Measurements from ENCODE around the gene TRMT2A.

The TRMT2A gene

GRCh38 chr22:20137113-20137512 lies 20.1 kb upstream of the TRMT2A start:
- no peak for TF ChIP-seq JUND (IDR thresholded peaks at IDR 0.05; ENCODE audit: low read depth)
- in situ Hi-C loops (cut with HindIII; ENCODE audit: low pct_unique_long_range_greater_than_20kb, low sequenced_read_pairs): no loop called here
- no peak for DNase-seq (ENCODE audit: low read depth in 1 of 2, low spot score in 1 of 2)

GRCh38 chr22:20136603-20136873 lies 19.5 kb upstream of the TRMT2A start:
- in situ Hi-C loops (cut with HindIII; ENCODE audit: low pct_unique_long_range_greater_than_20kb, low sequenced_read_pairs): no loop called here
- no peak for TF ChIP-seq JUND (IDR thresholded peaks at IDR 0.05; ENCODE audit: low read depth)
- no peak for DNase-seq (ENCODE audit: low read depth in 1 of 2, low spot score in 1 of 2)

GRCh38 chr22:20135806-20136602 lies 19.0 kb upstream of the TRMT2A start:
- no peak for TF ChIP-seq JUND (IDR thresholded peaks at IDR 0.05; ENCODE audit: low read depth)
- no peak for DNase-seq (ENCODE audit: low read depth in 1 of 2, low spot score in 1 of 2)
- in situ Hi-C loops (cut with HindIII; ENCODE audit: low pct_unique_long_range_greater_than_20kb, low sequenced_read_pairs): no loop called here

- TF ChIP-seq JUND (IDR thresholded peaks at IDR 0.05; ENCODE audit: low read depth): no peak
- in situ Hi-C loops (cut with HindIII; ENCODE audit: low pct_unique_long_range_greater_than_20kb, low sequenced_read_pairs): no loop called here
Observed at GRCh38 chr22:20135265-20135664, 18.2 kb upstream of the TRMT2A start.

GRCh38 chr22:20133930-20134549 lies 17.0 kb upstream of the TRMT2A start:
- no peak for TF ChIP-seq JUND (IDR thresholded peaks at IDR 0.05; ENCODE audit: low read depth)
- DNase-seq (ENCODE audit: low read depth in 1 of 2, low spot score in 1 of 2): no peak
- in situ Hi-C loops (cut with HindIII; ENCODE audit: low pct_unique_long_range_greater_than_20kb, low sequenced_read_pairs): no loop called here

More at GRCh38 chr22:20135265-20135664, 18.2 kb upstream of the TRMT2A start:
- no peak for DNase-seq (ENCODE audit: low read depth in 1 of 2, low spot score in 1 of 2)

- no peak for TF ChIP-seq JUND (IDR thresholded peaks at IDR 0.05; ENCODE audit: low read depth)
- in situ Hi-C loops (cut with HindIII; ENCODE audit: low pct_unique_long_range_greater_than_20kb, low sequenced_read_pairs): no loop called here
- no peak for DNase-seq (ENCODE audit: low read depth in 1 of 2, low spot score in 1 of 2)
Observed at GRCh38 chr22:20132686-20133246, 15.7 kb upstream of the TRMT2A start.

- no peak for TF ChIP-seq JUND (IDR thresholded peaks at IDR 0.05; ENCODE audit: low read depth)
- DNase-seq (ENCODE audit: low read depth in 1 of 2, low spot score in 1 of 2): no peak
- in situ Hi-C loops (cut with HindIII; ENCODE audit: low pct_unique_long_range_greater_than_20kb, low sequenced_read_pairs): no loop called here
Observed at GRCh38 chr22:20131859-20132685, 15.0 kb upstream of the TRMT2A start.

GRCh38 chr22:20131597-20131858 lies 14.5 kb upstream of the TRMT2A start, which contains the start of gene ZDHHC8:
ZDHHC8 (plus strand) TSS chr22:20131804; CDS start chr22:20131948, 144 bp downstream.
- DNase-seq (ENCODE audit: low read depth in 1 of 2, low spot score in 1 of 2): no peak
- in situ Hi-C loops (cut with HindIII; ENCODE audit: low pct_unique_long_range_greater_than_20kb, low sequenced_read_pairs): no loop called here
- TF ChIP-seq JUND (IDR thresholded peaks at IDR 0.05; ENCODE audit: low read depth): no peak

- DNase-seq (ENCODE audit: low read depth in 1 of 2, low spot score in 1 of 2): no peak
- TF ChIP-seq JUND (IDR thresholded peaks at IDR 0.05; ENCODE audit: low read depth): no peak
Observed at GRCh38 chr22:20130731-20131596, 13.9 kb upstream of the TRMT2A start.

GRCh38 chr22:20130319-20130718 lies 13.3 kb upstream of the TRMT2A start:
- DNase-seq (ENCODE audit: low read depth in 1 of 2, low spot score in 1 of 2): peak in 1 of 2 experiments; percentile 49
- in situ Hi-C loops (cut with HindIII; ENCODE audit: low pct_unique_long_range_greater_than_20kb, low sequenced_read_pairs): no loop called here
- TF ChIP-seq JUND (IDR thresholded peaks at IDR 0.05; ENCODE audit: low read depth): no peak

More at GRCh38 chr22:20130731-20131596, 13.9 kb upstream of the TRMT2A start:
- in situ Hi-C loops (cut with HindIII; ENCODE audit: low pct_unique_long_range_greater_than_20kb, low sequenced_read_pairs): no loop called here

GRCh38 chr22:20129747-20130014 lies 12.7 kb upstream of the TRMT2A start:
- in situ Hi-C loops (cut with HindIII; ENCODE audit: low pct_unique_long_range_greater_than_20kb, low sequenced_read_pairs): no loop called here
- no peak for TF ChIP-seq JUND (IDR thresholded peaks at IDR 0.05; ENCODE audit: low read depth)
- DNase-seq (ENCODE audit: low read depth in 1 of 2, low spot score in 1 of 2): no peak
